A172 (cell line): ENCODE results near the gene TSC22D3. TPM values are rescaled to one million over a fixed set of nuclear protein-coding genes. Genes with fewer than 3 reads are reported as not detected.

ENCODE experiments used
- DNase-seq: peaks from one replicate; pipeline ENCODE4 v3.0.0-alpha.2; 2015; ENCODE audit warnings: low spot score
- total RNA-seq: library from RNA; depleted of rRNA; stranded (reverse); fragments of >200 nt; shearing (Covaris generic); gene quantifications from 2 replicates; pipeline ENCODE4 v1.2.3, GENCODE V29; 2014

Gene TSC22D3
- total RNA-seq, 1 experiment from 2014 or later: 7.7 TPM

- DNase-seq: no peak
These were observed 44.4 kb downstream of the TSC22D3 start for GRCh38 chrX:107730991-107731766.

GRCh38 chrX:107730298-107730655 is 45.3 kb downstream of the TSC22D3 start:
- DNase-seq: no peak

DNA sequence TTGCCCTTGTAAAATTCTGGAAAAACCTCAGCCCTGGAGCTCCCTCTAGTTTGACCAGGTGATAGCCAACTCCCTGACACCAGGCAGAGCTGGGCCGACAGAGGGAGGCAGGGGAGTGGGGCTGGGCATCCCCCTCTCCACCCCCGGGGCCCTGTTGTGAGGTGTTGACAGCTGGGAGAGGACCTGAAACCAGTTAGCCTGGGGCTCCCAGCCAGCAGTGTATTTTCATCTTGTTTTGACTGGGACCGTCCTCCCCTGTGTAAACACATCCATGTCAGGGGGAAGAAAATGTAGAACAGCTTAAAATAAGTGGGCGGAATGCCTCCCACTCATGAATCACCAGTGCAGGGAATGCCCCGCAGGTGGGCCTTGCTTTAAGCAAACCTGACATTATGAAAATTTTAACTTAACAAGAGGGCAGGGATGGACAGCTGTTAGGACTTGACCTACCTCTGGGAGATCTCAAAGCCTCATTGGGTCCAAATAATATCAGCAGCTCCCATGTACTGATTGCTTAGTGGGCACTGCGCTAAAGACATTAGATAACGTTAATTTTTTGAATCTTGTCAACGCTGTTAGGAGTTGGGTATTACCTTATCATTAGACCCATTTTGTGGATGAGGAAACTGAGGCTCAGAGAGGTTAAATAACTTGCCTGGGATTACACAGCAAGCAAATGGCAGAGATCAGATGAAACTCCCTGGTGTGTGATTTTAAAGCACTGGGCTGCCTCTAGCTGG is 45.9 kb downstream of the TSC22D3 start:
- DNase-seq: no peak

GRCh38 chrX:107728371-107729099 is 47.1 kb downstream of the TSC22D3 start:
- DNase-seq: no peak

DNA sequence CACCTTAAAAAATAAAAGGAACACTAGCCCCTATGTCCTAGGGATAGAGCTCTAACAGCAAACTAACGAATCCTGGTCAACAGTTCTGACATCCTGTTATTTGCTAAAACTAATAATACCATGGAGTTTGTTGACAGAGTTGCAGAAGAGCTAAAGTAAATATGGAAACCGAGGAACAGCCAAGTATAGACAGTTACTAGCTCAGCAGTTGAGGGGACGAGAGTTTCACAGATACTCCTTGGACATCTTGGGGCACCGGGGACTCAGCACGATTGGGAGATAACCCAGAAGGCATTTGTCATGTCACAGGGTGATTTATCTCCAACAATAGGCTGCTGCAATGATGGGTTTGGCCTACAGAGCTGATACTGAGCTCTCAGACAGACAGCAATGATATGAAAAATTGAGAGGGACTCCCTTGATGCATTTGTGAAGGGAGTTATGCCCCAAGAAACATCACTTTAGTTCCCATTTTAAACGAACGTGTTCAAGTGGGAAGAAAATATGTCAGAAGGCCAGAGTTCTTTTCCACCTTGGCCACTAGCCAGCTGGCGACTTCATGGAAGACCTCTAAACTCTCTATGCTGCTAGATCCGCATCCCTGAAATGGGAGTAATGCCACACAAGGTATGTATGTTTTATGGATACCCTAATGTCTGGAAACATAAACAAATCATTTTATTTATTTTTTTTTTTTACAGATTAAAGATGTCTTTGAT is 48.6 kb downstream of the TSC22D3 start:
- no peak for DNase-seq

GRCh38 chrX:107725761-107726555 is 49.6 kb downstream of the TSC22D3 start:
- no peak for DNase-seq

- no peak for DNase-seq
These were observed 50.9 kb downstream of the TSC22D3 start for GRCh38 chrX:107724653-107725052.

- DNase-seq: no peak
These were observed 52.1 kb downstream of the TSC22D3 start for GRCh38 chrX:107723511-107723910.

DNA sequence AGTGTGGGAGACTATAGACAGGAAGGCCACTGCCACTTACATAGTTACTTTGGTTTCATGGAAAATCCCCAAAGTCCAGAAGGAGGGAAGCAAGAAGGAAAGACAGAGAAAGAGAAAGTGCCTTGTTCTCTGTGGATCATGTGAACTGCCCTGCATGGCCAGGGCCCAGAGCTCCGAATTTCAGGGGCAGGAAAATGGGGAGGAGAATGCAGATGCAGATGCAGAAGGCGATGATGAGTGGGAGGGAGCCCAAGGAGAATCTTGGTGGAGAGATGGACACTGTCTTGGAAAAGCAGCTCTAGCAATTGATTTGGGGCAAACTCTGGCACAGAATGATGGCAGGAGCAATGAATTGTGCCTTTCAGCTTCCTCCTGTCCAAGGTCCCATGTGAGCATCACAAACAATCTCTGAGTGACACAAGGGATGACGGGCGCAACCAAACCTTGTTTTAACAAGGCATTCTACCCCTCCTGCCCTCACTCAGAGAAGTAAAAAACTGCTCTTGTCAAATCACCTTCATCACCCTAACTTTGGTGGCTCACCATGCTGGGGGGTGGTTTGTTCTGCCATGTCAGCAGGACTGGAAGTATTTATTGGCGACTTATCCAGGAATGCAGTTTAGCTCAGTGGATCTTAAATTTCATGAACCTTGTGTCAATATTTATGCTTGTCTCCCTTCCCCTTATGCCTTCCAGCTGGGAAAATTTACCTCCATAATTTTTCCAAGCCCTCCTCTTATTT is 53.5 kb downstream of the TSC22D3 start:
- DNase-seq: no peak

DNA sequence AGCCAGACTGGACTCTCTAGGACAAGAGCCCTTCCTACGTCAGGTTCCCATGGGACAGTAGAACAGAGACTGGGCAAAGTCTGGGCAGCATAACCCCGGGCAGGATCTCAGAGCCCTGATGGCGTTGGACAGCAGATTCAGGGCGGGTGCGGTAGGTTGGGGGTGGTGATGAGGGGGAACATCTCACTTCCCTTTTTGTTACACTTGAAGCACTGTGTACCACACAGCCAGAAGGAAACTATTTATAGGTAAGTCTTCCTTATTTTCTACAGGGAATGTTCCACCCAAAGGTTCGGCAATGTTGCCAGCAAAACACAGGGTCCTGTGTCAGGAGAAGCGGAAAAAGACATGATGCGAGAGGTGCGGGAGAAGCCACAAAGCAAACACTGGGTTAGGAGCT is 54.3 kb downstream of the TSC22D3 start:
- DNase-seq: no peak

DNA sequence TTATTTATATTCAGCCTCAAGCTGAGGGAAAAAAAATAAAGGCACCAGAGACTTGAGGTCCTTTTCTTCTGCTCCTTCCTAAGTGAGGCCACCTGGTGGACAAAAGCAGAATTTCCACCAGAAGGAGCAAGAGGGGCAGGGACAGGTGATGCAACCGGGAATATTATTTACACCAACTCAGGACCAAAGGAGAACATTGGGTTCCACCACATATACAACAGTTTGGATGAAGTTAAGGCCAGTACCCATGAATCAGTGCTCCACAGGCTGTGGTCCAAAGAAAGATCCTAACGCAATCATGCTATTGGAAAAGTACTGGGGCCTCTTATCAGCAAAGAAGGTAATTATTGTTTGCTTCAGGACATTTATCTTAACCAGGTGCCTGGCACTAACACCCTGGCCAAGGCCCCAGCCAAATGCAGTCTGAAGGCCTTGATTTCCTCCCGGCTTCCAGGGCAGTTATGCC is 57.4 kb downstream of the TSC22D3 start:
- no peak for DNase-seq

- peak; percentile 59 for DNase-seq
These were observed 58.5 kb downstream of the TSC22D3 start for GRCh38 chrX:107716816-107717700.

DNA sequence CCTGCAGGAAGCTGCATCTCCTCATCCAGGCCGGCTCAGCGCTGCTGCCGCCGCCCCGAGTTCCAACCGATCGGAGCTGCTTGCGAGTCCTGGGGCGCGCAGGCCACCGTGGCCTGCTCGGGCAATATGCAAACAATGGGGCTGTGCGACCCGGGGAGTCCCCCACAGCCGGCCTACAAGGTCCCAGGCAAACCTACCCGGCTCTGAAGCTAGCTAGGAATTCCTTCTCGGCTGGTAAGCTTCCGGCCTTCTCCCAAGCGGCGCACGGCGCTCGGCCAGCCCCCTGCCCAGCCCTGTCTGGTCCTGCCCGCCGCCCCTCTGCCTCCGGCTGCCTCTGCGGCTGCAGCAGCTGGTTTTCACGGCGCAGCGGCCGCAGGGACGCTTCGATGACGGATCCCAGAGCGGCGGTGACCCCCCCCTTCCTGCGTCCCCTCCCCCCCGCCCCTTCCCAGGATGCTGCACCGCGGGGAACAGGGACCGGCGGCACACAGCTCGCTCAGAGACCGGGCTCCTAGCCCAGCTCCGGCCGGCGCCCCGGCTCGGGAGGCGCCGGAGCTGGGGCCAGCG is 59.4 kb downstream of the TSC22D3 start:
- no peak for DNase-seq

- DNase-seq: no peak
These were observed 60.1 kb downstream of the TSC22D3 start for GRCh38 chrX:107715331-107716117.

DNA sequence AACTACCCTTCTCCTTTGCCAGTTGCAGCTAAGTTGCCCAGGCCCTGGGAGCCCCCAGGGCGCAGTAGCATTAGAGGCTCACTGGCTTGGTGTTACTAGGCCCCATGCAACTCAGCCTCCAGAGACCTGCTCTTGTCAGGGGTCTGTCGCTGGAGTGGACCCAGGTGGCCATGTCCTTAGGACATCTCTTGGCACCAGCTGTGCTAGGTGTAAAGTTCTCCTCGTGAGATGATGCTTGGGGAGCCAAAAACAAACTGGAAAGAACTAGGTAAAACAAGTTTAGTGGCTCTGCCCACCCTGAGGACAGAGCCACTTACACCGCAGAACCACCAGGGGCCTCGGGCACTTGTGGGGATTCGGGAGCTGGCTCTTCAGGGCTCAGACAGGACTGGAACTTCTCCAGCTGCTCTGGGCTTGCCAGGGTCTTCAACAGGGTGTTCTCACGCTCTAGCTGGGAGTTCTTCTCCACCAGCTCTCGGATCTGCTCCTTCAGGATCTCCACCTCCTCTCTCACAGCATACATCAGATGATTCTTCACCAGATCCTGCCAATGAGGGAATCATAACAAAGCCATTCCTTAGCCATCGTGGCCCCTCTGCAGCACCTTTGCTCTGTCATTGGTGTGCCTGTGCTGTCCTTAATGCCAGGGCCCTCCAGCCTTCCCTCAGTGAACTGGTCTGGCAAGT is 61.2 kb downstream of the TSC22D3 start:
- no peak for DNase-seq

DNA sequence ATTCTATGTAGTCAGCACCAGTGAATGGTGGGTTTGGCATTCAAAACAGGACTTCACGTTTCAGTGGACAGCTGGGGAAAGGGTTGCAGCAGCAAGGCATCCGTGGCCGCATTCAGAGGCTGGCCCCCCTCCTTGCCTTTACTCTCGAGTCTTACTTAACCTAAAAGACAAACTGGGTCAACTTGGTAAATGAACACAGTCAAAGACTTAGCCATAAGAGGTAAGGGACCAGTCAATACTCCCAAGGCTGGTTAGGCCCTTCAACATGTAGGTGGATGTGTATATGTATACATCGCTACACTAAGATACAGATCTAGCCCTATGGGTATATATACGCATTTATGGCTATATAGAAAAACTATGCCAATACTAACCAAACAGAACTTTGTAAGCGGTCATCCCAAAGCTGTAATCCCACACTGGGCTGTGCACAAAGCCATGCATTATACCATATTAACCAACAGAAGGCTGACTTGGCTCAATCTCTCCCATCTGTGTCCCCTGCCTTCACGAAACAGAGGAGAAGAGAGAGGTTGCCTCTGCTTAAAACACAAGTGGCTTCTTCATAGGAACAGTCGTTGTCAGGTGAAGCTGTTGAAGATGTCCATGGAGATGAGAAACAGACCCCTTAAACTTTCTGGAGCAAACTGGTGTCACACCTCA is 61.9 kb downstream of the TSC22D3 start:
- no peak for DNase-seq

- no peak for DNase-seq
These were observed 62.4 kb downstream of the TSC22D3 start for GRCh38 chrX:107713203-107713542.
